BLaER1 treated with 17β-estradiol and CSF1 and Interleukin-3, amounts not matched to agents 10 nM and 100 nM (cell line): Measurements from ENCODE around the gene APMAP.

ENCODE experiments used
- H3K27ac ChIP-seq, 11 experiments: shearing (Covaris generic); formaldehyde crosslinking; 2 replicates each; pipeline ENCODE4 v1.8.1; 2022
- H3K27me3 ChIP-seq, 11 experiments: shearing (Covaris generic); formaldehyde crosslinking; 2 replicates each; pipeline ENCODE4 v1.8.1; 2022
- H3K36me3 ChIP-seq, 11 experiments: shearing (Covaris generic); formaldehyde crosslinking; 2 replicates each; pipeline ENCODE4 v1.8.1; 2022
- H3K4me1 ChIP-seq, 10 experiments: shearing (Covaris generic); formaldehyde crosslinking; 2 replicates each; pipeline ENCODE4 v1.8.1; 2022
- H3K4me2 ChIP-seq, 11 experiments: shearing (Covaris generic); formaldehyde crosslinking; 2 replicates each; pipeline ENCODE4 v1.8.1; 2022
- H3K4me3 ChIP-seq, 10 experiments: shearing (Covaris generic); formaldehyde crosslinking; 2 replicates each; pipeline ENCODE4 v1.8.1; 2022
- H3K9ac ChIP-seq, 11 experiments: shearing (Covaris generic); formaldehyde crosslinking; 2 replicates each; pipeline ENCODE4 v1.8.1; 2022
- H3K9me3 ChIP-seq, 11 experiments: shearing (Covaris generic); formaldehyde crosslinking; replicated peaks in 1 of 11; 2 replicates each; pipeline ENCODE4 v1.8.1; 2022
- H4K20me1 ChIP-seq, 11 experiments: shearing (Covaris generic); formaldehyde crosslinking; 2 replicates each; pipeline ENCODE4 v1.8.1; 2022
- Cebpa-rat ChIP-seq, 11 experiments: shearing (Covaris generic); IDR thresholded peaks; 2 replicates each; pipeline ENCODE4 v1.8.1; 2022

APMAP gene

GRCh38 chr20:24992487-24993205 is at the start of gene APMAP:
Gene APMAP, minus strand, starts transcription at chr20:24992751. Its CDS starts 63 bp downstream, at chr20:24992688.
- Histone ChIP-seq H3K36me3 (peaks cover 0 to 4% (median 0%) of the 10 kb centered on the region in 11 experiments; a peak in 1 of 22 replicates), H3K4me2 (peak within 1 kb of the TSS; percentile 85 to 97 (median 94)), H3K27ac (peak within 1 kb of the TSS; percentile 82 to 91 (median 87)), H3K4me1 (peaks cover 59 to 80% (median 76%) of the 10 kb centered on the region in 10 experiments), H3K27me3 (no peaks in the 10 kb centered on the region), H3K9me3 (no peaks in the 10 kb centered on the region), H4K20me1 (peaks cover 4 to 42% (median 23%) of the 10 kb centered on the region in 11 experiments; a peak in 13 of 22 replicates), H3K4me3 (peak within 1 kb of the TSS; percentile 80 to 98 (median 90)), H3K9ac (peak within 1 kb of the TSS; percentile 77 to 90 (median 88))
- TF ChIP-seq Cebpa-rat (IDR thresholded peaks at IDR 0.05): no peak

GRCh38 chr20:25041813-25042530 is 49.4 kb upstream of the APMAP start:
- H3K27ac ChIP-seq: peak overlapping the region; percentile 55 to 87 (median 77); a peak in 21 of 22 replicates
- peak overlapping the region in 2 of 10 experiments; percentile 26 to 36; a peak in 1 of 20 replicates for H3K4me3 ChIP-seq
- H3K4me2 ChIP-seq: peak overlapping the region; percentile 85 to 98 (median 90)
- peaks cover 0 to 19% (median under 1%) of the 10 kb centered on the region in 11 experiments; a peak in 9 of 22 replicates for H4K20me1 ChIP-seq
- peak overlapping the region; percentile 28 to 76 (median 60); a peak in 20 of 22 replicates for H3K9ac ChIP-seq
- H3K9me3 ChIP-seq: no peaks in the 10 kb centered on the region
- H3K36me3 ChIP-seq: peaks cover 9 to 12% (median 11%) of the 10 kb centered on the region in 11 experiments; a peak in 21 of 22 replicates
- H3K4me1 ChIP-seq: peaks cover 79 to 100% (median 97%) of the 10 kb centered on the region in 10 experiments
- no peak; a peak in 1 of 22 replicates for TF ChIP-seq Cebpa-rat (IDR thresholded peaks at IDR 0.05)
- H3K27me3 ChIP-seq: no peaks in the 10 kb centered on the region

GRCh38 chr20:25040438-25040831 is 47.9 kb upstream of the APMAP start:
- Histone ChIP-seq H3K27me3 (no peaks in the 10 kb centered on the region), H3K9me3 (no peaks in the 10 kb centered on the region), H3K4me1 (peaks cover 92 to 100% (median 100%) of the 10 kb centered on the region in 10 experiments), H3K9ac (peak overlapping the region in 1 of 11 experiments; percentile 51; a peak in 4 of 22 replicates), H4K20me1 (peaks cover 0 to 15% (median 0%) of the 10 kb centered on the region in 11 experiments; a peak in 7 of 22 replicates), H3K27ac (peak overlapping the region in 4 of 11 experiments; percentile 14 to 85 (median 40); a peak in 4 of 22 replicates), H3K36me3 (no peaks in the 10 kb centered on the region), H3K4me3 (no peak overlapping the region), H3K4me2 (peak overlapping the region; percentile 44 to 97 (median 91); a peak in 19 of 22 replicates)
- no peak for TF ChIP-seq Cebpa-rat (IDR thresholded peaks at IDR 0.05)

- Histone ChIP-seq H4K20me1 (peaks cover 0 to 9% (median 0%) of the 10 kb centered on the region in 11 experiments; a peak in 6 of 22 replicates), H3K4me3 (no peak overlapping the region), H3K4me2 (peak overlapping the region; percentile 44 to 97 (median 91)), H3K36me3 (no peaks in the 10 kb centered on the region), H3K4me1 (peaks cover 91 to 100% (median 100%) of the 10 kb centered on the region in 10 experiments), H3K27me3 (no peaks in the 10 kb centered on the region), H3K9me3 (no peaks in the 10 kb centered on the region), H3K27ac (peak overlapping the region in 6 of 11 experiments; percentile 14 to 85 (median 40); a peak in 8 of 22 replicates), H3K9ac (peak overlapping the region in 3 of 11 experiments; percentile 20 to 51 (median 35); a peak in 6 of 22 replicates)
- TF ChIP-seq Cebpa-rat (IDR thresholded peaks at IDR 0.05): no peak
Measured at GRCh38 chr20:25039697-25040437, 47.3 kb upstream of the APMAP start.

GRCh38 chr20:25038591-25039015 is 46.1 kb upstream of the APMAP start:
- Histone ChIP-seq H3K4me3 (no peak overlapping the region), H3K4me1 (peaks cover 79 to 100% (median 100%) of the 10 kb centered on the region in 10 experiments), H3K27me3 (no peaks in the 10 kb centered on the region)

GRCh38 chr20:25038103-25038410 is 45.5 kb upstream of the APMAP start:
- H3K9ac ChIP-seq: peak overlapping the region; percentile 30 to 80 (median 71); a peak in 16 of 22 replicates
- TF ChIP-seq Cebpa-rat (IDR thresholded peaks at IDR 0.05): no peak
- no peaks in the 10 kb centered on the region for H3K9me3 ChIP-seq
- peaks cover 0 to 5% (median 0%) of the 10 kb centered on the region in 11 experiments; a peak in 4 of 22 replicates for H4K20me1 ChIP-seq
- peaks cover 73 to 100% (median 100%) of the 10 kb centered on the region in 10 experiments for H3K4me1 ChIP-seq
- peak overlapping the region; percentile 69 to 86 (median 79); a peak in 21 of 22 replicates for H3K27ac ChIP-seq
- H3K4me2 ChIP-seq: peak overlapping the region; percentile 77 to 97 (median 91)
- no peaks in the 10 kb centered on the region for H3K27me3 ChIP-seq
- peaks cover 0 to 4% (median 0%) of the 10 kb centered on the region in 11 experiments; a peak in 4 of 22 replicates for H3K36me3 ChIP-seq
- H3K4me3 ChIP-seq: peak overlapping the region in 2 of 10 experiments; percentile 12 to 53; a peak in 1 of 20 replicates

More at GRCh38 chr20:25038591-25039015, 46.1 kb upstream of the APMAP start:
- H3K4me2 ChIP-seq: peak overlapping the region; percentile 77 to 97 (median 91)
- peak overlapping the region in 5 of 11 experiments; percentile 69 to 80 (median 71); a peak in 4 of 22 replicates for H3K9ac ChIP-seq
- no peaks in the 10 kb centered on the region for H3K9me3 ChIP-seq
- H3K27ac ChIP-seq: peak overlapping the region in 8 of 11 experiments; percentile 71 to 86 (median 82); a peak in 12 of 22 replicates
- TF ChIP-seq Cebpa-rat (IDR thresholded peaks at IDR 0.05): no peak
- peaks cover 0 to 5% (median 0%) of the 10 kb centered on the region in 11 experiments; a peak in 4 of 22 replicates for H4K20me1 ChIP-seq
- no peaks in the 10 kb centered on the region for H3K36me3 ChIP-seq

GRCh38 chr20:25037288-25038102 is 44.9 kb upstream of the APMAP start:
- peak overlapping the region in 8 of 10 experiments; percentile 19 to 56 (median 44); a peak in 11 of 20 replicates for H3K4me3 ChIP-seq
- H3K4me1 ChIP-seq: peaks cover 68 to 100% (median 95%) of the 10 kb centered on the region in 10 experiments
- peaks cover 0 to 5% (median 0%) of the 10 kb centered on the region in 11 experiments; a peak in 4 of 22 replicates for H4K20me1 ChIP-seq
- peaks cover 0 to 10% (median 5%) of the 10 kb centered on the region in 11 experiments; a peak in 12 of 22 replicates for H3K36me3 ChIP-seq
- 0 out of 22 replicates have a peak, but pooled peaks cover 0 to 3% (median 0%) of the 10 kb centered on the region in 11 experiments for H3K9me3 ChIP-seq
- no peaks in the 10 kb centered on the region for H3K27me3 ChIP-seq
- H3K9ac ChIP-seq: peak overlapping the region; percentile 30 to 80 (median 71); a peak in 18 of 22 replicates
- peak overlapping the region; percentile 77 to 97 (median 91) for H3K4me2 ChIP-seq
- no peak for TF ChIP-seq Cebpa-rat (IDR thresholded peaks at IDR 0.05)
- peak overlapping the region; percentile 69 to 86 (median 79); a peak in 21 of 22 replicates for H3K27ac ChIP-seq
